IMR-90 (cell line): ENCODE data around the gene SOD2. TPM values are rescaled to one million over a fixed set of nuclear protein-coding genes. Genes with fewer than 3 reads are reported as not detected.

Experiments used
- ATAC-seq: fragments of 200-7000 bp; cut with Tn5 transposase; 2 replicates; pipeline ENCODE4 v1.9.1; 2020; ENCODE audit warnings: low read depth, mild to moderate bottlenecking, moderate library complexity
- BruUV-seq: library from RNA; stranded (reverse); fragments of 400-500 nt; replicated peaks from 2 replicates; lab custom pipeline; 2021; lab: Mats Ljungman, UMichigan
- CTCF ChIA-PET: fragments of 300-600 bp; formaldehyde crosslinking; extraction: SDS; loops from one replicate; lab custom pipeline; 2021; ENCODE audit warnings: antibody characterized with exemption; lab: Yijun Ruan, JAX
- POLR2A ChIA-PET: fragments of 300-600 bp; sonication (Branson Sonifier 250); formaldehyde crosslinking; loops from one replicate; lab custom pipeline; 2022; ENCODE audit warnings: antibody characterized with exemption; ENCODE audit not compliant: unreplicated experiment; lab: Charles Lee
- DNase-seq: peaks from one replicate; pipeline ENCODE4 v3.0.0; 2013
- H2AFZ ChIP-seq: replicated peaks from 2 replicates; pipeline ENCODE3; 2013; ENCODE audit warnings: low read length, mild to moderate bottlenecking; ENCODE audit not compliant: poor library complexity
- H2AK5ac ChIP-seq: 2 replicates; pipeline ENCODE4 v1.6.1; 2013; ENCODE audit warnings: low read depth, low read length, inconsistent platforms
- H2AK9ac ChIP-seq: replicated peaks from 2 replicates; pipeline ENCODE3; 2013; ENCODE audit warnings: mild to moderate bottlenecking, low read depth, low read length, moderate library complexity; ENCODE audit not compliant: poor library complexity
- H2BK120ac ChIP-seq: 2 replicates; pipeline ENCODE4 v1.6.1; 2013; ENCODE audit warnings: low read depth, low read length, inconsistent platforms
- H2BK15ac ChIP-seq: 3 replicates; pipeline ENCODE4 v1.6.1; 2013; ENCODE audit warnings: low read depth, low read length, inconsistent platforms
- H2BK20ac ChIP-seq: 2 replicates; pipeline ENCODE4 v1.6.1; 2013; ENCODE audit warnings: low read depth, mild to moderate bottlenecking, inconsistent platforms, low read length, moderate library complexity
- H2BK5ac ChIP-seq: 2 replicates; pipeline ENCODE4 v1.6.1; 2013; ENCODE audit warnings: mild to moderate bottlenecking, low read depth, low read length, inconsistent platforms; ENCODE audit not compliant: poor library complexity, severe bottlenecking
- H3K14ac ChIP-seq: replicated peaks from 2 replicates; pipeline ENCODE4 v1.6.1; 2013; ENCODE audit warnings: low read depth, low read length, inconsistent platforms
- H3K18ac ChIP-seq: 2 replicates; pipeline ENCODE4 v1.6.1; 2013; ENCODE audit warnings: low read depth, low read length, control low read depth
- H3K23ac ChIP-seq: 2 replicates; pipeline ENCODE4 v1.6.1; 2013; ENCODE audit warnings: low read depth, low read length, inconsistent platforms
- H3K27ac ChIP-seq: 2 replicates; pipeline ENCODE4 v1.5.1; 2013; ENCODE audit warnings: mild to moderate bottlenecking, control low read depth, low read length; ENCODE audit not compliant: insufficient read depth
- H3K27me3 ChIP-seq: 2 replicates; pipeline ENCODE4 v1.6.1; 2013; ENCODE audit warnings: low read length; ENCODE audit not compliant: control insufficient read depth, insufficient read depth
- H3K36me3 ChIP-seq: 2 replicates; pipeline ENCODE4 v1.6.1; 2013; ENCODE audit warnings: low read length, mixed read lengths; ENCODE audit not compliant: control insufficient read depth, insufficient read depth
- H3K4ac ChIP-seq: 2 replicates; pipeline ENCODE4 v1.6.1; 2013; ENCODE audit warnings: low read depth, low read length, inconsistent platforms
- H3K4me1 ChIP-seq: 2 replicates; pipeline ENCODE4 v1.6.1; 2013; ENCODE audit warnings: low read length, mixed read lengths; ENCODE audit not compliant: control insufficient read depth, insufficient read depth
- H3K4me2 ChIP-seq: 2 replicates; pipeline ENCODE4 v1.6.1; 2013; ENCODE audit warnings: low read depth, mild to moderate bottlenecking, control low read depth, low read length, moderate library complexity
- H3K4me3 ChIP-seq: 2 replicates; pipeline ENCODE4 v1.5.1; 2013; ENCODE audit warnings: low read depth, mild to moderate bottlenecking, control low read depth, low read length, moderate library complexity; ENCODE audit not compliant: insufficient read depth
- H3K56ac ChIP-seq: 2 replicates; pipeline ENCODE4 v1.6.1; 2013; ENCODE audit warnings: low read length, inconsistent platforms; ENCODE audit not compliant: insufficient read depth; ENCODE audit errors: extremely low read depth
- H3K79me1 ChIP-seq, 2 experiments: 2 replicates each; pipeline ENCODE4 v1.6.1; 2013; ENCODE audit warnings: low read length in 2 of 2, inconsistent platforms in 1 of 2, low read depth in 1 of 2
- H3K9ac ChIP-seq: 2 replicates; pipeline ENCODE4 v1.6.1; 2013; ENCODE audit warnings: low read depth, low read length, control low read depth
- H3K9me1 ChIP-seq: 2 replicates; pipeline ENCODE4 v1.6.1; 2013; ENCODE audit warnings: low read length, inconsistent platforms; ENCODE audit not compliant: insufficient read depth
- H3K9me3 ChIP-seq: 2 replicates; pipeline ENCODE4 v1.6.1; 2013; ENCODE audit warnings: low read length; ENCODE audit not compliant: control insufficient read depth, insufficient read depth
- H4K20me1 ChIP-seq: 2 replicates; pipeline ENCODE4 v1.6.1; 2013; ENCODE audit warnings: low read length, inconsistent platforms; ENCODE audit not compliant: insufficient read depth
- H4K5ac ChIP-seq: 2 replicates; pipeline ENCODE4 v1.6.1; 2013; ENCODE audit warnings: mild to moderate bottlenecking, low read depth, low read length, control low read depth
- H4K8ac ChIP-seq, 2 experiments: 2 replicates each; pipeline ENCODE4 v1.6.1; 2013; ENCODE audit warnings: low read depth in 2 of 2, low read length in 2 of 2, control low read depth in 1 of 2, inconsistent platforms in 1 of 2
- H4K91ac ChIP-seq: 2 replicates; pipeline ENCODE4 v1.6.1; 2013; ENCODE audit warnings: low read depth, low read length, inconsistent platforms; ENCODE audit not compliant: insufficient read depth
- BHLHE40 ChIP-seq: fragments of 150-350 bp; IDR thresholded peaks from 2 replicates; pipeline ENCODE4 v1.6.1; 2016; ENCODE audit warnings: mild to moderate bottlenecking, low read depth, low read length
- CHD1 ChIP-seq: IDR thresholded peaks from 2 replicates; pipeline ENCODE4 v1.6.1; 2012; ENCODE audit warnings: low read depth, low read length, improper control_type of control experiment
- MAFK ChIP-seq: IDR thresholded peaks from 2 replicates; pipeline ENCODE4 v1.6.1; 2012; ENCODE audit warnings: low read depth, low read length, improper control_type of control experiment
- NFE2L2 ChIP-seq: fragments of 150-350 bp; IDR thresholded peaks from 2 replicates; pipeline ENCODE4 v1.6.1; 2016; ENCODE audit warnings: low read depth, mild to moderate bottlenecking, low read length
- POLR2A ChIP-seq: IDR thresholded peaks from 2 replicates; pipeline ENCODE4 v1.6.1; 2012; ENCODE audit warnings: mild to moderate bottlenecking, low read depth, low read length
- SMC3 ChIP-seq: fragments of 150-350 bp; IDR thresholded peaks from 2 replicates; pipeline ENCODE4 v1.6.1; 2016; ENCODE audit warnings: low read depth, mild to moderate bottlenecking, antibody characterized with exemption, low read length, moderate library complexity
- WGBS, 2 experiments: methylation state at CpG; one replicate each; pipeline versions ENCODE4 v1.1.5 to v1.1.7; 2013; ENCODE audit warnings: missing lambda C conversion rate in 2 of 2; ENCODE audit not compliant: insufficient read length in 1 of 2; ENCODE audit errors: extremely low coverage in 2 of 2; 5-methylcytosine and 5-hydroxymethylcytosine counted together
- dilution Hi-C: fragments of 300-500 bp; cut with HindIII; formaldehyde crosslinking; loops from one replicate; pipeline ENCODE4 v1.14.3; 2018; ENCODE audit warnings: low sequenced_read_pairs; ENCODE audit not compliant: unreplicated experiment
- in situ Hi-C: fragments of 300-500 bp; cut with MboI; formaldehyde crosslinking; loops from 3 replicates; pipeline ENCODE4 v1.14.3; 2019; ENCODE audit warnings: low sequenced_read_pairs, inconsistent platforms, mixed read lengths
- intact Hi-C: fragments of 100-400 bp; cut with micrococcal nuclease; formaldehyde crosslinking; loops from 2 replicates; pipeline ENCODE4 v1.10.0; 2022
- microRNA-seq, 2 experiments: library from miRNA; stranded (forward) in 1 of 2; unstranded in 1 of 2; fragments of 10-50 nt in 1 of 2; fragments of <30 nt in 1 of 2; gene quantifications in 1 of 2; microRNA quantifications in 1 of 2; one replicate each; pipeline versions ENCODE3 to v1.1.0; 2013 to 2020; ENCODE audit not compliant: insufficient read depth in 1 of 2, insufficient read length in 1 of 2, unreplicated experiment in 1 of 2
- polyA plus RNA-seq, 3 experiments: library from polyadenylated mRNA; depleted of rRNA; stranded (reverse); fragments of >200 nt; gene quantifications; 2 replicates each; pipeline ENCODE4 v1.2.3, GENCODE V29; 2012; ENCODE audit warnings: low replicate concordance in 1 of 3
- small RNA-seq, 5 experiments: library from RNA; depleted of rRNA; stranded (forward); fragments of <200 nt; gene quantifications; one replicate each; pipeline ENCODE3, GENCODE V24; 2012
- total RNA-seq: library from RNA; depleted of rRNA; stranded (reverse); fragments of >200 nt; gene quantifications from 2 replicates; pipeline ENCODE4 v1.2.3, GENCODE V29; 2012; rRNA removed
- TF ChIP-seq, protein P1 (sequence below): fragments of 150-350 bp; IDR thresholded peaks from 2 replicates; pipeline ENCODE4 v1.6.1; 2016; ENCODE audit warnings: low read depth, mild to moderate bottlenecking, low read length, moderate library complexity, borderline replicate concordance

Gene SOD2
- total and polyA plus RNA-seq, 2 of the 4 experiments (the other 2 are of a cell fraction), result 173 to 243 TPM

- WGBS, 2 experiments, result no CpG with 5 or more reads among the region's 4 CpGs
- Histone ChIP-seq H2AFZ (no peak overlapping the region), H2BK15ac (no peak overlapping the region), H3K4me3 (no peak overlapping the region), H3K9me3 (no peaks in the 10 kb centered on the region), H2AK5ac (no peak overlapping the region), H3K27ac (no peak overlapping the region), H4K91ac (no peak overlapping the region), H3K18ac (no peak overlapping the region), H3K56ac (no peak overlapping the region), H2BK5ac (no peak overlapping the region), H3K4me1 (peaks cover 4% of the 10 kb centered on the region; the same call in 1 of the 2 replicates), H4K5ac (no peak overlapping the region), H2BK120ac (no peak overlapping the region), H2AK9ac (no peak overlapping the region), H3K4ac (no peak overlapping the region), H3K36me3 (no peaks in the 10 kb centered on the region), H3K9ac (no peak overlapping the region), H3K27me3 (no peaks in the 10 kb centered on the region), H3K4me2 (no peak overlapping the region), H3K9me1 (no peaks in the 10 kb centered on the region), H4K8ac (no peak overlapping the region), H2BK20ac (no peak overlapping the region), H3K23ac (no peak overlapping the region), H3K79me1 (no peaks in the 10 kb centered on the region), H3K14ac (no peak overlapping the region), H4K20me1 (no peaks in the 10 kb centered on the region)
- dilution Hi-C loops (no loop called here), in situ Hi-C loops (no loop called here), intact Hi-C loops (no loop called here)
- CTCF ChIA-PET, result interaction anchor here (0.9 kb wide), 1 partner anchor 9 kb away, joined by 3 read pairs; no protein-coding TSS in a partner anchor
- TF ChIP-seq, protein P1, sequence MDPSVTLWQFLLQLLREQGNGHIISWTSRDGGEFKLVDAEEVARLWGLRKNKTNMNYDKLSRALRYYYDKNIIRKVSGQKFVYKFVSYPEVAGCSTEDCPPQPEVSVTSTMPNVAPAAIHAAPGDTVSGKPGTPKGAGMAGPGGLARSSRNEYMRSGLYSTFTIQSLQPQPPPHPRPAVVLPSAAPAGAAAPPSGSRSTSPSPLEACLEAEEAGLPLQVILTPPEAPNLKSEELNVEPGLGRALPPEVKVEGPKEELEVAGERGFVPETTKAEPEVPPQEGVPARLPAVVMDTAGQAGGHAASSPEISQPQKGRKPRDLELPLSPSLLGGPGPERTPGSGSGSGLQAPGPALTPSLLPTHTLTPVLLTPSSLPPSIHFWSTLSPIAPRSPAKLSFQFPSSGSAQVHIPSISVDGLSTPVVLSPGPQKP, result no peak
- no peak for TF ChIP-seq BHLHE40
- TF ChIP-seq SMC3, result no peak
- no peak for TF ChIP-seq CHD1
- TF ChIP-seq POLR2A, result no peak
- TF ChIP-seq NFE2L2, result no peak
- TF ChIP-seq MAFK, result no peak
- DNase-seq (no peak), ATAC-seq (no peak)
- BruUV-seq, result no TSS peak
- POLR2A ChIA-PET, result no interaction called here
These were observed 47.4 kb downstream of the SOD2 start for GRCh38 chr6:159645640-159646039.

Small RNAs within 50 kb of the gene (microRNA-seq; reads per million reads assigned to microRNA genes)
- not detected for gene RNU4ATAC18P (ENCODE audit: insufficient read depth, insufficient read length)

Small RNAs within 50 kb of the gene (small RNA-seq; reads per million reads assigned to genes)
- 0 reads per million in 5 experiments for gene RNU4ATAC18P

Other genes with a start within 250 kb of the SOD2 start
- 92.3 and 124 TPM in 2 replicates for gene WTAP, start 34.3 kb upstream of the SOD2 start, total RNA-seq
- 20.1 and 30.2 TPM in 2 replicates for gene WTAP, start 34.3 kb upstream of the SOD2 start, polyA plus RNA-seq (2012; rRNA removed)
- gene ACAT2, start 68.8 kb upstream of the SOD2 start, total RNA-seq, result 45.2 and 50.3 TPM in 2 replicates
- 29.2 and 30.5 TPM in 2 replicates for gene ACAT2, start 68.8 kb upstream of the SOD2 start, polyA plus RNA-seq (2012; rRNA removed)
- 576 and 610 TPM in 2 replicates for gene TCP1, start 96.4 kb upstream of the SOD2 start, total RNA-seq
- gene TCP1, start 96.4 kb upstream of the SOD2 start, polyA plus RNA-seq (2012; rRNA removed), result 119 and 123 TPM in 2 replicates
- 53.4 and 70.5 TPM in 2 replicates for gene MRPL18, start 97.2 kb upstream of the SOD2 start, total RNA-seq
- gene MRPL18, start 97.2 kb upstream of the SOD2 start, polyA plus RNA-seq (2012; rRNA removed), result 56.8 and 64.1 TPM in 2 replicates
- not detected in 2 replicates for gene PNLDC1, start 107.0 kb upstream of the SOD2 start, total RNA-seq
- not detected in 2 replicates for gene PNLDC1, start 107.0 kb upstream of the SOD2 start, polyA plus RNA-seq (2012; rRNA removed)
- gene MAS1, start 197.7 kb upstream of the SOD2 start, total RNA-seq, result not detected in 2 replicates
- under 0.01 TPM in 1 of 2 replicates, not detected in the other for gene MAS1, start 197.7 kb upstream of the SOD2 start, polyA plus RNA-seq (2012; rRNA removed)